Right lobe of liver (tissue), 4 donors: ENCODE results near the gene UMPS.

Source experiments
- POLR2A ChIP-seq: fragments of 450-650 bp; IDR thresholded peaks from one replicate; pipeline ENCODE4 v1.6.1; 2017; ENCODE audit warnings: antibody characterized with exemption, mild to moderate bottlenecking
- TF ChIP-seq, protein P1 (sequence below), 4 donors: fragments of 200-600 bp in 3 of 4; fragments of 450-650 bp in 1 of 4; IDR thresholded peaks; one replicate each; pipeline versions ENCODE4 v1.5.1 to v1.8.0; 2016 to 2022; ENCODE audit warnings: antibody characterized with exemption in 4 of 4, mild to moderate bottlenecking in 2 of 4
- donor health status: DM: no; HTN: no; CAD: no.
- donor health status: DM: no; HTN: no; CAD: no.
- donor health status: DM: no; HTN: yes; CAD: no.

DNA sequence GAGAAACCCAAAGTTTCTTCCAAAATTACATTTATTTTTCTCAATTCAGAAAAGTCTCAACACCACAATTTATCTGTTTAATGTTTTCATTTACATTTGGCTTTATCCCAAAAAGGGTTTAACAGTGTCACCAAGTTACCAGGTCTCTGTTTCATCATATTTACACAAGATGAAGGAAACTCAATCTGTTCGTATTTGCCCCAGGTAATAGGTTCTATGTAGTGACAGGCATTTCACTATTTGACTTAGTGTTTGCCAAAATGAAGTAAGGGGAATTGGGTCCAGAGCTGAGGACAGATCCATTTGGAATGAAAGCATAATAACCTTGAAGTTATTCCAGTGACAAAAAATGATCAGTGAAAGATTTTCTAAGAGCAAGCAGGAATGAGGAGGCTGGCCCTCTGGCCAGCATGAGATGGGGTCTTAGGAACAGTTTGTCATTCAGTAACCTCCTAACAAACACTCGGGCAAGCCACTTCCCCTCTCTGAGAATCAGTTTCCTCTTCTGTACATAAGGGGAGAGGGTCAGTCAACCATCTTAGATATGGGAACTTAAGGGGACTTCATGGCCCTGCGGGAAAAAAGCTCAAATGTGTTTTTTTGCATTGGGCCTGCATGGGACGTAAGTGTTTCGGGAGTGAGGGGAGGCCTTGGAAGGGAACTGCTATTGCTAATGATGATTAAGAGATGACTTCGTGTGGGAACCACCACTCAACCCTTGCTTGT, 31.8 kb downstream of the UMPS start:
- TF ChIP-seq POLR2A = no peak
- TF ChIP-seq, protein P1, sequence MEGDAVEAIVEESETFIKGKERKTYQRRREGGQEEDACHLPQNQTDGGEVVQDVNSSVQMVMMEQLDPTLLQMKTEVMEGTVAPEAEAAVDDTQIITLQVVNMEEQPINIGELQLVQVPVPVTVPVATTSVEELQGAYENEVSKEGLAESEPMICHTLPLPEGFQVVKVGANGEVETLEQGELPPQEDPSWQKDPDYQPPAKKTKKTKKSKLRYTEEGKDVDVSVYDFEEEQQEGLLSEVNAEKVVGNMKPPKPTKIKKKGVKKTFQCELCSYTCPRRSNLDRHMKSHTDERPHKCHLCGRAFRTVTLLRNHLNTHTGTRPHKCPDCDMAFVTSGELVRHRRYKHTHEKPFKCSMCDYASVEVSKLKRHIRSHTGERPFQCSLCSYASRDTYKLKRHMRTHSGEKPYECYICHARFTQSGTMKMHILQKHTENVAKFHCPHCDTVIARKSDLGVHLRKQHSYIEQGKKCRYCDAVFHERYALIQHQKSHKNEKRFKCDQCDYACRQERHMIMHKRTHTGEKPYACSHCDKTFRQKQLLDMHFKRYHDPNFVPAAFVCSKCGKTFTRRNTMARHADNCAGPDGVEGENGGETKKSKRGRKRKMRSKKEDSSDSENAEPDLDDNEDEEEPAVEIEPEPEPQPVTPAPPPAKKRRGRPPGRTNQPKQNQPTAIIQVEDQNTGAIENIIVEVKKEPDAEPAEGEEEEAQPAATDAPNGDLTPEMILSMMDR (IDR thresholded peaks at IDR 0.05) = no peak
